Fibroblast of the aortic adventitia (primary cell): Measurements from ENCODE around the gene TMPRSS13. TPM values are rescaled to one million over a fixed set of nuclear protein-coding genes. Genes with fewer than 3 reads are reported as not detected.

Source experiments
- DNase-seq: peaks from one replicate; pipeline ENCODE4 v3.0.0-alpha.2; 2010; ENCODE audit warnings: low read depth
- H3K4me3 ChIP-seq: 2 replicates; pipeline ENCODE4 v1.5.1; 2011; ENCODE audit warnings: low read depth, mild to moderate bottlenecking, control low read depth, low read length, moderate library complexity
- CTCF ChIP-seq: IDR thresholded peaks from 2 replicates; pipeline ENCODE4 v1.5.1; 2011; ENCODE audit warnings: mild to moderate bottlenecking, low read length, control low read depth, inconsistent platforms; ENCODE audit not compliant: insufficient read depth
- total RNA-seq: library from RNA; depleted of rRNA; stranded (reverse); fragments of >200 nt; gene quantifications from 2 replicates; pipeline ENCODE4 v1.2.3, GENCODE V29; 2012; ENCODE audit warnings: low replicate concordance

Gene TMPRSS13
- total RNA-seq, 1 donor: not detected

- TF ChIP-seq CTCF: no peak
- DNase-seq: no peak
- H3K4me3 ChIP-seq: no peak overlapping the region
Measured at GRCh38 chr11:117933930-117934329, 4.7 kb upstream of the TMPRSS13 start.

GRCh38 chr11:117933475-117933874 lies 4.3 kb upstream of the TMPRSS13 start:
- DNase-seq: no peak
- TF ChIP-seq CTCF: no peak
- no peak overlapping the region for H3K4me3 ChIP-seq

- no peak for DNase-seq
- H3K4me3 ChIP-seq: no peak overlapping the region
- TF ChIP-seq CTCF: no peak
Measured at GRCh38 chr11:117932947-117933346, 3.7 kb upstream of the TMPRSS13 start.

- no peak for DNase-seq
- H3K4me3 ChIP-seq: no peak overlapping the region
- no peak for TF ChIP-seq CTCF
Measured at GRCh38 chr11:117932426-117932825, 3.2 kb upstream of the TMPRSS13 start.

GRCh38 chr11:117931971-117932370 lies 2.8 kb upstream of the TMPRSS13 start:
- TF ChIP-seq CTCF: no peak
- no peak overlapping the region for H3K4me3 ChIP-seq
- no peak for DNase-seq

- TF ChIP-seq CTCF: no peak
- no peak for DNase-seq
- H3K4me3 ChIP-seq: no peak overlapping the region
Measured at GRCh38 chr11:117931331-117931950, 2.2 kb upstream of the TMPRSS13 start.
